ENCODE data around the gene EEF2K. TPM values are rescaled to one million over a fixed set of nuclear protein-coding genes. Genes with fewer than 3 reads are reported as not detected.

Gene EEF2K
- total and polyA plus RNA-seq, 2 donors (not counting 1 experiment from before 2014, with no cell fraction given), result 11.8 to 28.7 TPM

DNA sequence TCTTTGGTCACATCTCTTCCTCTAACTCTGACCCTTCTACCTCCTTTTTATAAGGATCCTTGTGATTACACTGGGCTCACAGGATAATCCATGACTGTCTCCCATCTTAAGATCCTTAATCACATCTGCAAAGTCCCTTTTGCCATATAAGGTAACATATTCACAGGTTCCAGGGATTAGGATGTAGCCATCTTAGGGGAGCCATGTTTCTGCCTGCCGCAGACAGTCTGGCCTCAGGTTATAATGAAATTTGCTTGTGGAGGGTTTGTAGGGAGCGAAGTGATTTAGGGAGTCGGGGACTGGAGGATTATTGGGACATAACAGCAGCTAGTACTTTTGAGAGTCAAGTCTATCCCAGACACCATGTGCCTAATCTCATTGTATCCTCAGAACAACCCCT, 7.7 kb downstream of the EEF2K start:
- H3K4me3 ChIP-seq (ENCODE audit: control extremely low read depth in 1 of 5, extremely low read depth in 1 of 5, insufficient read depth in 1 of 5, low read depth in 2 of 5, low read length in 4 of 5), result no peak overlapping the region
- no peaks in the 10 kb centered on the region for H3K27me3 Mint-ChIP-seq
- H3K4me2 ChIP-seq (replicated peaks; ENCODE audit: low read depth, low read length, poor library complexity, severe bottlenecking), result no peak overlapping the region
- ChIA-PET POLR2A (no interaction called here), CTCF (interaction anchor here (0.8 kb wide), 1 partner anchor 214 kb away, joined by 3 read pairs; no protein-coding TSS in a partner anchor)
- no peaks in the 10 kb centered on the region for H3K36me3 ChIP-seq (replicated peaks in 1 of 2; ENCODE audit: control extremely low read depth in 1 of 2, control insufficient read depth in 1 of 2, extremely low read depth in 1 of 2, insufficient read depth in 2 of 2, low read length in 1 of 2)
- TF ChIP-seq EZH2 (IDR thresholded peaks at IDR 0.05; ENCODE audit: borderline replicate concordance, insufficient read depth, low read depth, low read length, poor library complexity, severe bottlenecking), result no peak
- TF ChIP-seq, protein P1, sequence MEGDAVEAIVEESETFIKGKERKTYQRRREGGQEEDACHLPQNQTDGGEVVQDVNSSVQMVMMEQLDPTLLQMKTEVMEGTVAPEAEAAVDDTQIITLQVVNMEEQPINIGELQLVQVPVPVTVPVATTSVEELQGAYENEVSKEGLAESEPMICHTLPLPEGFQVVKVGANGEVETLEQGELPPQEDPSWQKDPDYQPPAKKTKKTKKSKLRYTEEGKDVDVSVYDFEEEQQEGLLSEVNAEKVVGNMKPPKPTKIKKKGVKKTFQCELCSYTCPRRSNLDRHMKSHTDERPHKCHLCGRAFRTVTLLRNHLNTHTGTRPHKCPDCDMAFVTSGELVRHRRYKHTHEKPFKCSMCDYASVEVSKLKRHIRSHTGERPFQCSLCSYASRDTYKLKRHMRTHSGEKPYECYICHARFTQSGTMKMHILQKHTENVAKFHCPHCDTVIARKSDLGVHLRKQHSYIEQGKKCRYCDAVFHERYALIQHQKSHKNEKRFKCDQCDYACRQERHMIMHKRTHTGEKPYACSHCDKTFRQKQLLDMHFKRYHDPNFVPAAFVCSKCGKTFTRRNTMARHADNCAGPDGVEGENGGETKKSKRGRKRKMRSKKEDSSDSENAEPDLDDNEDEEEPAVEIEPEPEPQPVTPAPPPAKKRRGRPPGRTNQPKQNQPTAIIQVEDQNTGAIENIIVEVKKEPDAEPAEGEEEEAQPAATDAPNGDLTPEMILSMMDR (IDR thresholded peaks at IDR 0.05), result no peak
- 100% methylated on average over 2 of the region's 3 CpGs for WGBS (ENCODE audit: insufficient coverage)
- H3K9me3 ChIP-seq (ENCODE audit: control extremely low read depth in 1 of 3, control insufficient read depth in 2 of 3, insufficient read depth in 1 of 3, low read length in 2 of 3), result peaks cover 0 to 10% (median 0%) of the 10 kb centered on the region in 3 donors
- H3K4me3 Mint-ChIP-seq, result no peak overlapping the region
- H3K27me3 ChIP-seq (replicated peaks in 1 of 4; ENCODE audit: control extremely low read depth in 1 of 4, control insufficient read depth in 3 of 4, insufficient read depth in 4 of 4, low read length in 3 of 4), result no peaks in the 10 kb centered on the region
- H3K4me1 Mint-ChIP-seq, result peaks cover 38% of the 10 kb centered on the region
- peaks cover 4% of the 10 kb centered on the region for H4K20me1 ChIP-seq (ENCODE audit: control insufficient read depth, insufficient read depth, low read length, poor library complexity, severe bottlenecking)
- H3K9me3 Mint-ChIP-seq (ENCODE audit: insufficient read depth), result peaks cover 4% of the 10 kb centered on the region
- peaks cover 62% of the 10 kb centered on the region for H3K79me2 ChIP-seq (ENCODE audit: control insufficient read depth, insufficient read depth, low read length)
- intact Hi-C loops (cut with micrococcal nuclease), result no loop called here
- no peak overlapping the region for H3K9ac ChIP-seq (ENCODE audit: low read length)
- no peak overlapping the region for H3K27ac Mint-ChIP-seq
- no peak overlapping the region for H3K27ac ChIP-seq (ENCODE audit: low read length in 2 of 2)
- ATAC-seq (ENCODE audit: low read depth), result no peak
- no peak for DNase-seq
- H2AFZ ChIP-seq (ENCODE audit: insufficient read depth, low read depth, low read length, poor library complexity, severe bottlenecking), result no peak overlapping the region
- peaks cover 21 to 35% of the 10 kb centered on the region in 2 donors for H3K4me1 ChIP-seq (ENCODE audit: control insufficient read depth in 2 of 2, insufficient read depth in 2 of 2, low read length in 2 of 2)

GRCh38 chr16:22214402-22214801, 8.3 kb downstream of the EEF2K start:
- Mint-ChIP-seq H3K27me3 (no peaks in the 10 kb centered on the region), H3K4me1 (peaks cover 38% of the 10 kb centered on the region), H3K9me3 (ENCODE audit: insufficient read depth) (peaks cover 4% of the 10 kb centered on the region), H3K4me3 (no peak overlapping the region), H3K27ac (no peak overlapping the region)
- Histone ChIP-seq H3K4me2 (replicated peaks; ENCODE audit: low read depth, low read length, poor library complexity, severe bottlenecking) (no peak overlapping the region), H2AFZ (ENCODE audit: insufficient read depth, low read depth, low read length, poor library complexity, severe bottlenecking) (no peak overlapping the region), H3K27me3 (replicated peaks in 1 of 4; ENCODE audit: control extremely low read depth in 1 of 4, control insufficient read depth in 3 of 4, insufficient read depth in 4 of 4, low read length in 3 of 4) (no peaks in the 10 kb centered on the region), H3K27ac (ENCODE audit: low read length in 2 of 2) (no peak overlapping the region), H4K20me1 (ENCODE audit: control insufficient read depth, insufficient read depth, low read length, poor library complexity, severe bottlenecking) (peaks cover 4% of the 10 kb centered on the region), H3K4me3 (ENCODE audit: control extremely low read depth in 1 of 5, extremely low read depth in 1 of 5, insufficient read depth in 1 of 5, low read depth in 2 of 5, low read length in 4 of 5) (no peak overlapping the region), H3K79me2 (ENCODE audit: control insufficient read depth, insufficient read depth, low read length) (peaks cover 57% of the 10 kb centered on the region), H3K9ac (ENCODE audit: low read length) (no peak overlapping the region), H3K36me3 (replicated peaks in 1 of 2; ENCODE audit: control extremely low read depth in 1 of 2, control insufficient read depth in 1 of 2, extremely low read depth in 1 of 2, insufficient read depth in 2 of 2, low read length in 1 of 2) (no peaks in the 10 kb centered on the region), H3K4me1 (ENCODE audit: control insufficient read depth in 2 of 2, insufficient read depth in 2 of 2, low read length in 2 of 2) (peaks cover 21 to 37% of the 10 kb centered on the region in 2 donors), H3K9me3 (ENCODE audit: control extremely low read depth in 1 of 3, control insufficient read depth in 2 of 3, insufficient read depth in 1 of 3, low read length in 2 of 3) (peaks cover 0 to 10% (median 0%) of the 10 kb centered on the region in 3 donors)
- intact Hi-C loops (cut with micrococcal nuclease), result no loop called here
- TF ChIP-seq EZH2 (IDR thresholded peaks at IDR 0.05; ENCODE audit: borderline replicate concordance, insufficient read depth, low read depth, low read length, poor library complexity, severe bottlenecking), result no peak
- TF ChIP-seq, protein P1 (IDR thresholded peaks at IDR 0.05), result no peak
- CTCF ChIA-PET, result no interaction called here
- 100% methylated on average over 1 of the region's 2 CpGs for WGBS (ENCODE audit: insufficient coverage)
- no peak for DNase-seq
- no peak for ATAC-seq (ENCODE audit: low read depth)
- POLR2A ChIA-PET, result no interaction called here
